Panc1 (cell line): ENCODE measurements around the gene RUNX1. TPM values are rescaled to one million over a fixed set of nuclear protein-coding genes. Genes with fewer than 3 reads are reported as not detected.

Experiments
- ATAC-seq: fragments of 200-7000 bp; cut with Tn5 transposase; 2 replicates; pipeline ENCODE4 v1.9.1; 2020; ENCODE audit warnings: mild to moderate bottlenecking, moderate library complexity
- BruUV-seq: library from RNA; stranded (reverse); fragments of 400-500 nt; replicated peaks from 2 replicates; lab custom pipeline; 2021; lab: Mats Ljungman, UMichigan
- CTCF ChIA-PET: fragments of 300-600 bp; sonication (Branson Sonifier 250); formaldehyde crosslinking; loops from one replicate; lab custom pipeline; 2022; ENCODE audit warnings: antibody characterized with exemption; lab: Charles Lee
- POLR2A ChIA-PET: fragments of 300-600 bp; sonication (Branson Sonifier 250); formaldehyde crosslinking; loops from one replicate; lab custom pipeline; 2022; ENCODE audit warnings: antibody characterized with exemption; lab: Charles Lee
- DNase-seq: peaks from one replicate; pipeline ENCODE4 v3.0.0-alpha.2; 2010; ENCODE audit warnings: low read depth, low spot score
- H3K27ac ChIP-seq: 2 replicates; pipeline ENCODE4 v1.5.1; 2011; ENCODE audit warnings: mild to moderate bottlenecking, low read length, inconsistent platforms
- H3K27me3 ChIP-seq: fragments of 200-500 bp; sonication (Bioruptor generic); 2 replicates; pipeline ENCODE4 v1.6.0; 2014; ENCODE audit warnings: low read length, inconsistent platforms; ENCODE audit not compliant: control insufficient read depth, insufficient read depth
- H3K36me3 ChIP-seq: fragments of 200-500 bp; sonication (Bioruptor generic); 2 replicates; pipeline ENCODE4 v1.5.1; 2014; ENCODE audit warnings: inconsistent platforms, mild to moderate bottlenecking, low read length, moderate library complexity; ENCODE audit not compliant: control insufficient read depth, insufficient read depth
- H3K4me1 ChIP-seq: 2 replicates; pipeline ENCODE4 v1.5.1; 2011; ENCODE audit warnings: inconsistent platforms, mild to moderate bottlenecking, low read length, moderate library complexity; ENCODE audit not compliant: control insufficient read depth, insufficient read depth
- H3K4me3 ChIP-seq, 2 experiments: 2 replicates each; pipeline ENCODE4 v1.5.1; 2011 to 2012; ENCODE audit warnings: low read depth in 2 of 2, low read length in 2 of 2, mild to moderate bottlenecking in 2 of 2, inconsistent platforms in 1 of 2, moderate library complexity in 1 of 2
- H3K9me3 ChIP-seq: fragments of 200-500 bp; sonication (Bioruptor generic); 2 replicates; pipeline ENCODE4 v1.5.1; 2014; ENCODE audit warnings: low read depth, mild to moderate bottlenecking, inconsistent platforms, low read length, moderate library complexity; ENCODE audit not compliant: control insufficient read depth, insufficient read depth
- CTCF ChIP-seq: fragments of 450-650 bp; IDR thresholded peaks from 2 replicates; pipeline ENCODE4 v1.5.1; 2017; ENCODE audit warnings: mild to moderate bottlenecking
- POLR2AphosphoS5 ChIP-seq: IDR thresholded peaks from 2 replicates; pipeline ENCODE4 v1.6.1; 2012; ENCODE audit warnings: mild to moderate bottlenecking, low read depth, low read length, moderate library complexity
- REST ChIP-seq, 2 experiments: IDR thresholded peaks; 2 replicates each; pipeline ENCODE4 v1.6.1; 2011 to 2012; ENCODE audit warnings: low read depth in 2 of 2, control low read depth in 1 of 2, low read length in 1 of 2, mild to moderate bottlenecking in 1 of 2, moderate library complexity in 1 of 2; ENCODE audit not compliant: insufficient read depth in 1 of 2
- SIN3A ChIP-seq: IDR thresholded peaks from 2 replicates; pipeline ENCODE4 v1.6.1; 2012; ENCODE audit warnings: low read depth, mild to moderate bottlenecking, low read length, moderate library complexity, borderline replicate concordance; ENCODE audit not compliant: insufficient read depth
- TCF7L2 ChIP-seq: IDR thresholded peaks from 2 replicates; pipeline ENCODE4 v1.6.1; 2011; ENCODE audit warnings: mild to moderate bottlenecking, low read depth, low read length, inconsistent platforms
- in situ Hi-C: cut with HindIII; loops from 2 replicates; pipeline ENCODE4 v1.10.0; 2016; ENCODE audit warnings: low sequenced_read_pairs, low pct_unique_long_range_greater_than_20kb
- intact Hi-C: fragments of 100-400 bp; cut with micrococcal nuclease; formaldehyde crosslinking; loops from one replicate; pipeline ENCODE4 v1.10.0; 2022; ENCODE audit not compliant: unreplicated experiment
- total RNA-seq: library from RNA; stranded (reverse); gene quantifications from one replicate; pipeline ENCODE4 v1.2.1, GENCODE V29; 2021; ENCODE audit not compliant: unreplicated experiment

The RUNX1 gene
- total RNA-seq, 1 experiment from 2014 or later: 22.4 TPM

- ATAC-seq (no peak), DNase-seq (no peak)
- BruUV-seq: no TSS peak
- Histone ChIP-seq H3K4me3 (no peak overlapping the region), H3K27ac (no peak overlapping the region), H3K4me1 (no peaks in the 10 kb centered on the region), H3K36me3 (peaks cover 7% of the 10 kb centered on the region; the same call in 1 of the 2 replicates), H3K9me3 (no peaks in the 10 kb centered on the region), H3K27me3 (no peaks in the 10 kb centered on the region)
- no peak for TF ChIP-seq CTCF
- TF ChIP-seq REST (IDR thresholded peaks at IDR 0.05; ENCODE audit: insufficient read depth in 1 of 2, low read depth in 2 of 2, low read length in 1 of 2): no peak
- TF ChIP-seq TCF7L2: no peak
- TF ChIP-seq SIN3A: no peak
- no peak for TF ChIP-seq POLR2AphosphoS5
- intact Hi-C loops (no loop called here), in situ Hi-C loops (no loop called here)
- CTCF ChIA-PET: no interaction called here
- POLR2A ChIA-PET: no interaction called here
Observed at GRCh38 chr21:34857122-34857713, 191.9 kb downstream of the RUNX1 start.

- TF ChIP-seq REST (IDR thresholded peaks at IDR 0.05; ENCODE audit: insufficient read depth in 1 of 2, low read depth in 2 of 2, low read length in 1 of 2): no peak
- no peak for TF ChIP-seq SIN3A
- TF ChIP-seq TCF7L2: no peak
- TF ChIP-seq POLR2AphosphoS5: no peak
- no peak for TF ChIP-seq CTCF
- Histone ChIP-seq H3K9me3 (no peaks in the 10 kb centered on the region), H3K4me1 (no peaks in the 10 kb centered on the region; the same call in 1 of the 2 replicates), H3K27me3 (no peaks in the 10 kb centered on the region), H3K4me3 (no peak overlapping the region), H3K36me3 (peaks cover 4% of the 10 kb centered on the region; the same call in 1 of the 2 replicates), H3K27ac (no peak overlapping the region)
- in situ Hi-C loops (no loop called here), intact Hi-C loops (no loop called here)
- CTCF ChIA-PET: no interaction called here
- POLR2A ChIA-PET: no interaction called here
- BruUV-seq: no TSS peak
- no peak for ATAC-seq
- no peak for DNase-seq
Observed at GRCh38 chr21:34852448-34852847, 196.7 kb downstream of the RUNX1 start.
